HG03175 (cell line): ENCODE measurements around the gene MARK3.

Source experiments
- ATAC-seq: cut with Tn5 transposase; IDR thresholded peaks from one replicate; pipeline ENCODE4 v1.9.1; 2021; ENCODE audit warnings: mild to moderate bottlenecking, moderate library complexity; ENCODE audit not compliant: unreplicated experiment

The MARK3 gene

DNA sequence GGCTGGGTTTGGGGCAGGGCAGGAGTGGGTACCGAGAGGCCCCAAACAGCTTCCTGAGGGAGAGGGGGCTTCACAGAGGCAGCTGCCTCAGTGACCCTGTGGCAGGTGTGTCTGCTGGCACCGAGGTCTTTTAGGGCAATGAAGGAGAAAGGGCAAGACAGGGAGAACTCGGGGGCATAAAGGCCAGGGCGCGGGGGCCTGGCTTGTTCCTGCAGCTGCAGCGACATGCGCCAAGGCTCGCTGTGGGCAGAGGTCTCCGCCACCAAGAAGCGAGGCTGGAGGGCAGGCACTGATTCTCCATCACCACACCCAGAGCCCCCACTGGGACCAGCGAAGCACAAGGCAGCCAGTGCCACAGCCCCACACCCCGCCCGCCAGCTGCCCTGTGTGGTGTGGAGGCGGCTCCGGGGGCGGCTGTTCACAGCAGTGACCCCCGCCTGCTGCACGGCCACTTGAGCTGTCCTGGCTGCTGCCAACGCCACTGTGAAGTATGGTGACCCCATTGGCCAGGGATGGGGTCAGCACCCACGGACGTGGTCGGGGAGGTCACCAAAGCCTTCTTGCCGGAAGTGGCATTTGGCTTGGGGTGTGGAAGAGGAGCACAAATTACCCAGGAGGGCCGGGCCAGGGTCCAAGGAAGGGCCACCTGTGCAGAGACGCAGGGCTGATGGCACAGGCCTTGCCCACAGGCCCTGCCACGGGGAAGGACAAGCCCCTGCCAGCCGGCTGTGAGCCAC lies 160.9 kb downstream of the MARK3 start:
- ATAC-seq = no peak

DNA sequence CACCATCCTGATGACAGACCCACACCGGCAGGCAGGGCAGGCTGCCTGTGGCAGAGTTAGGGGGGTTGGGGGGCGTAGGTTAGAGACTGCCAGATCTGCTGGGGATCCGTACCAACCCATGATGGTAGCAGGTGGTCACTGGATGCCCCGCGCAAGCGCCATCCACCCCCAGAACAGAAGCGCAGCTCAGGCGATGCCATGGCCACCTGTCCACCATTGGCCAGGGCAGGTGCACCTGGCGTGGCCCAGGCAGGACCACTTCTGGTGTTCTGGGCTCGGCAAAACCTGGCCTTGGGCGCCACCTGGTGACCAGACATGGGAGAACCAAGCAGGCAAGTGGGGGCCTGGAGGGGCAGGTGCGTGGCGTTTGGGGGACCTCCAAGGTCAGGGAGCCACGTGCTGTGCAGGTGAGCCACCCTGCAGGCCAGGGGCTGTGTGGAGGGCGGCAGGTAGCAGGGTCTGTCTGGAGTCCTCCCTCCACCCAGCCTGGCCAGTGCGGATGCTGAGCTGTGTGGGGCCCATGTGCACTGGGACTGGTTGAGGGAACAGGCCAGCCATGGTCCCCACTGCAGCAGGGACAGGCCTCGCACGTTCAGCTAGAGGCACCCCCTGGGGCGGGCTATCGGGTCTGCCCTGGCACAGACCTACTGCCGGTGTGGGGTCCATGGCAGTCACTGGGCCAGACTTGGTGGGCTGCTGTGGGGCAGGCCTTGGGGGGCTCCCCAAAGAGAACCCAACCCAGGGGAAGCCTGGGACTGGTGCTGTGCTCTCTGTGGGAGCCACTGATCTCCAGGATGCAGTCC lies 161.6 kb downstream of the MARK3 start:
- no peak for ATAC-seq

GRCh38 chr14:103547455-103547940 lies 162.3 kb downstream of the MARK3 start:
- ATAC-seq = no peak

DNA sequence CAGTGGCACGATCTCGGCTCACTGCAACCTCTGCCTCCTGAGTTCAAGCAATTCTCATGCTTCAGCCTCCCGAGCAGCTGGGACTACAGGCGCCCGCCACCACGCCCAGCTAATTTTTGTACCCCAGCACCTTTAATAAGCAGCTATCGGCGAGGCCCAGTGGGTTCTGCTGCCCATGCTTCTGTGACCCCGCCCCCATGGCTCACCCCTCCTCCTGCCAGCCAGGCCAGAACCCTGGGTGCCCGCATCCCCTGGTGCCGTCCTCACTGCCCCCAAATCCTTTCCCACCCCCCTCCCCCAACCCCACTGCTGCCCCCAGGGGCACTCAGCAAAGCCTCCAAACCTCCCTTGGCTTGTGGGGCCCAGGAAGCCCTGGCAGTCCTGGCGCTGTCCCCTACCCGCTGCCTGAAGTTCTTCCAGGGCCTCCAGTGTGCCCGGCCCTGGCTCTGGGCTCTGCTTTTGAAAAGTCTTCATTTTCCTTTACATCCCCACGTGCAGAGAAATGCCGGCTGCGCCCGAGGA lies 162.8 kb downstream of the MARK3 start:
- no peak for ATAC-seq

GRCh38 chr14:103548463-103549351 lies 163.5 kb downstream of the MARK3 start:
- no peak for ATAC-seq

DNA sequence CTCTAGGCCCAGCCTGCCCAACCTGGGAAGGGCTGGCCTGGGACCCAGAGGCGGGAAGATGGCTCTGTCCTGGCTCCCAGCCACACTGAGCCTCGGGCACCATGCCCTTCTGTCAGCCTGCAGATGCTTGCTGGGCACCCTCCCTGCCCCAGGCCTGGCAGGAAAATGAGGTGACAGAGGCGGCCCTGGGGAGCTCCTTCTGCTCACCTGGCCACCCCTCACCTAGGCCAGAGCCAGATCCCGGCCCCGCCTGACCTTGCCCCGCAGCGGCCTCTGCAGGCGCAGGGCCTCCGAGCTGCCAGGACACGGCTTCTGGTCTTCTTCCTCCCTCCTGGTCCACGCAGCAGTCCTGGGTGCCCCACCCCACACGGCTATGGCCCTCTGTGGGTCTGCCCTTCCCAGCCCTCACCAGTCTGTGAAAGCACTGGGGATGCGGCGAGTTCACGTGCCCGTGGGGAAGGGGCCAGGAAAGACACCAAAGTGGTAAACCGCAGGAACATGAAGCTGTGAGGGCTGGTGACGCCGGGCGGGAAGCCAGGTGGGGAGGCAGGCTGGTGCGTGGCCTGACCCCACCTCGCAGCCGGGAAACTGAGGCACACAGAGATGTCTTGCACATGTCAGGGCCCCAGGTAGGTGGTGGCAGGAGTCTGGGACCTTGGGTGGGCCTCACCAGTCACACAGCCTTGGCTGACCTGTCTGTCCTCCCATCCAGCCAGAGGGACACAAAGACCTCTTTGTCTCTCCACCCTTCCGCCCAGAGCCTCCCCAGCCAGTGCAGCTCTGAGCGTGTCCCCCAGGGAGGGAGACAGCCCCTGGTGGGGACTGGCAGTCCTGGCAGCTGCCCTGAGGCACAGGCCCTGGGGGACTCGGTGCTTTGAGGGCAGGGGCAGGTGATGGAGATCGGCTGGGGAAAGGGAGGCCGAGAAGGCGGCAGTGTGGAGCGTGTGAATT lies 164.4 kb downstream of the MARK3 start:
- no peak for ATAC-seq

- no peak for ATAC-seq
Observed at GRCh38 chr14:103550451-103551337, 165.5 kb downstream of the MARK3 start.

DNA sequence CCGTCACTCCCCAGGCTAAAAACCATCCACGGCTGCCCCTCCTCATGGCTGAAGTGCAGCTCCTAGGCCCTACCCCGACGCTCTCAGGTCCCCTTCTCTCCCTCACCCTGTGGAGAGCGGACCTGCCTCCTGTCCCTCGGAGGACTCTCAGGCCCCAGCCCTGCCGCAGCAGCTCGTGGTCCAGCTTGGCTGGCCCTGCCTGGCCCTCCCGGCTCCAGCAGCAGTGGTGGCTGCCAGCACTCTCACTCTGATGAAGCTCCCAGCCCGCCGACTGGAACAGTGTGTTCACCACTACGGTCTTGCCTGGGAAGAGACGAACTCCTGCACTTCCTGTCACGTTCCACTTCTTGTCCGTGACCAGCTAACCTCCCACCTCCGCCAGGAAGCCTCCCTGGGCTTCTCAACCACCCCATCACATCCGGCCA lies 166.1 kb downstream of the MARK3 start:
- no peak for ATAC-seq

GRCh38 chr14:103552011-103552845 lies 167.0 kb downstream of the MARK3 start:
- no peak for ATAC-seq

- ATAC-seq = no peak
Observed at GRCh38 chr14:103552846-103553210, 167.6 kb downstream of the MARK3 start.
